Stomach (tissue), 4 donors: ENCODE data around the gene LAG3.

Experiments
- EP300 ChIP-seq: sonication (generic); formaldehyde crosslinking; IDR thresholded peaks from one replicate; pipeline ENCODE4 v1.6.1; 2017; ENCODE audit warnings: antibody characterized with exemption
- POLR2A ChIP-seq, 4 donors: fragments of 450-650 bp; IDR thresholded peaks; one replicate each; pipeline ENCODE4 v1.6.1; 2016; ENCODE audit warnings: antibody characterized with exemption in 4 of 4, control low read depth in 2 of 4, mild to moderate bottlenecking in 1 of 4, moderate library complexity in 1 of 4
- TF ChIP-seq, protein P1 (sequence below), 7 experiments: fragments of 450-650 bp in 4 of 7; fragments of 200-600 bp in 3 of 7; sonication (generic) in 3 of 7; IDR thresholded peaks; one replicate each; pipeline ENCODE4 v1.5.1; 2016 to 2019; ENCODE audit warnings: antibody characterized with exemption in 7 of 7, control low read depth in 2 of 7, mild to moderate bottlenecking in 1 of 7

DNA sequence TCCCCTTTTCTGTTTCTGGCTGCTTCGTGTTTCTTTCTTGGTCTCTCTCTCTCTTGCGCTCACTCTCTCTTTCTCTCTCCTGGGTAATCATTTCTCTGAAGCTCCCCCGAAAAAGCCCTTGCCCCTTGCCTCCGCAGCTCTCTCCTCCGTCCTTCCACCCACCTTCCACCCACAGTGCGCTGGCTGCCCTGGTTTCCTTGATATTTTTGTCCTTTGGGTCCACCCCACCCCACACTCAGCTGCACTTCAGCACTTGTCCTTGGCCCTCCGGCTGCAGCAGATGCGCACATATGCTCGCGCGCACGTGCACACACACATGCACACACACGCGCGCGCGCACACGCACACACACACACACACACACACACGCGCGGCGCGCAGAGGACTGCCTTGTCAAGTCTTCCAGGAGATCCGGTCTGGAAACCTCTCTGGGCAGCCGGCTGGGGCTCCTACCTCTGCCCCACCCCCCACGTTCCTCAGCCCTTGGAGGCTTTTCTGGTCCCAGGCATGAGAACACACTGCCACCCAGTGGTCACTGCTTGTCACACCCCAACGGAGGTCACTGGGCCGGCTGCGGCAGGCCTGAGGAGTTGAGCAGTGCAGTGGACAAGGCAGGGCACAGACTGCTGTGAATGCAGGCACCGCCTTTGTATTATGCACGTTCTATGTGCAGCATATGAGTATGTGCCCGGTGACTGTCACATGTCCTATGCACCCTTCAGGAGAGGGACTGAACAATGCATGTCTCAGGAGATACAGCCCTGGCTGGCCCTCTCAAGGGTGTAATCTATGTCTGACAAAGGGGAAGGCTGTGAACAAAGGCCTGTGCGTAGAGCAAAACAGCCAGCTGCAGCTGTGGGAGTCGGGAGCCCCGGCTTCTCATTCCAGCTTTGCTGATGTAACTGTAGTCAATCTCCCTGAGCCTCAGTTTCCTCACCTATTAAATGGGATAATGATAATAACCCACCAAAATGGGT, 6.5 kb downstream of the LAG3 start:
- TF ChIP-seq, protein P1, sequence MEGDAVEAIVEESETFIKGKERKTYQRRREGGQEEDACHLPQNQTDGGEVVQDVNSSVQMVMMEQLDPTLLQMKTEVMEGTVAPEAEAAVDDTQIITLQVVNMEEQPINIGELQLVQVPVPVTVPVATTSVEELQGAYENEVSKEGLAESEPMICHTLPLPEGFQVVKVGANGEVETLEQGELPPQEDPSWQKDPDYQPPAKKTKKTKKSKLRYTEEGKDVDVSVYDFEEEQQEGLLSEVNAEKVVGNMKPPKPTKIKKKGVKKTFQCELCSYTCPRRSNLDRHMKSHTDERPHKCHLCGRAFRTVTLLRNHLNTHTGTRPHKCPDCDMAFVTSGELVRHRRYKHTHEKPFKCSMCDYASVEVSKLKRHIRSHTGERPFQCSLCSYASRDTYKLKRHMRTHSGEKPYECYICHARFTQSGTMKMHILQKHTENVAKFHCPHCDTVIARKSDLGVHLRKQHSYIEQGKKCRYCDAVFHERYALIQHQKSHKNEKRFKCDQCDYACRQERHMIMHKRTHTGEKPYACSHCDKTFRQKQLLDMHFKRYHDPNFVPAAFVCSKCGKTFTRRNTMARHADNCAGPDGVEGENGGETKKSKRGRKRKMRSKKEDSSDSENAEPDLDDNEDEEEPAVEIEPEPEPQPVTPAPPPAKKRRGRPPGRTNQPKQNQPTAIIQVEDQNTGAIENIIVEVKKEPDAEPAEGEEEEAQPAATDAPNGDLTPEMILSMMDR (IDR thresholded peaks at IDR 0.05), result peak in 6 of 7 experiments; percentile 55 to 99 (median 92)
- TF ChIP-seq POLR2A (IDR thresholded peaks at IDR 0.05), result no peak
- TF ChIP-seq EP300, result no peak
